GM19025 (cell line): ENCODE measurements around the gene NRXN3.
"Not testable (repeated sequence)": the region's sequence is repeated elsewhere in the genome, so short reads cannot be mapped to it uniquely, and the experiment has no call there.

Source experiments
- ATAC-seq: cut with Tn5 transposase; IDR thresholded peaks from one replicate; pipeline ENCODE4 v1.9.1; 2021; ENCODE audit warnings: mild to moderate bottlenecking, low read depth, moderate library complexity; ENCODE audit not compliant: unreplicated experiment

The NRXN3 gene

DNA sequence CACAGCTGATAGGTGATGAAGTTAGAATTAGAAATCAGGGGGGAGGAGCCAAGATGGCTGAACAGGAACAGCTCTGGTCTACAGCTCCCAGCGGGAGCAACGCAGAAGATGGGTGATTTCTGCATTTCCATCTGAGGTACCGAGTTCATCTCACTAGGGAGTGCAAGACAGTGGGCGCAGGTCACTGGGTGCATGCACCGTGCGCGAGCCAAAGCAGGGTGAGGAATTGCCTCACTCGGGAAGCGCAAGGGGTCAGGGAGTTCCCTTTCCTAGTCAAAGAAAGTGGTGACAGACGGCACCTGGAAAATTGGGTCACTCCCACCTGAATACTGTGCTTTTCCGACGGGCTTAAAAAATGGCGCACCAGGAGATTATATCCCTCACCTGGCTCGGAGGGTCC lies 1597.5 kb downstream of the NRXN3 start:
- not testable (repeated sequence) for ATAC-seq

DNA sequence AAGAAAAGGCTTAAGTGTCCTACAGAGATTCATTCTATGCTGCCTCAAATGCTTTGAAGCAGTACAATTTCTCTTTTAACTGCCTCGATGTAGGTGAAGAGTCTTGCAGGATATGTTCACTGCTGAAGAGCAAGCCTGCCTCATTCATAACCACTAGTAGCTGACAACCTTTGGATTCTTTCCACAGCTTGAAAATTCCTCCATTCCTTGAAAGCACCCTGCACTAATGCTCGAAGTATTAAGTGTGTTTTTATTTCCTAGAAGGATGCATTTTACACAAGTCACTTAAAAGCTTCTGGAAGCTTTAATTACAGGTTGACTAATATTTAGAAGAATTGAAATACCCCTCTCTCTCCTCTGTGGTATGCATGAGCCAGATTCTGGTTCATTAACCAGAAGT lies 1611.7 kb downstream of the NRXN3 start:
- ATAC-seq: no peak

GRCh38 chr14:79783041-79783440 lies 1612.9 kb downstream of the NRXN3 start:
- ATAC-seq: no peak

GRCh38 chr14:79786522-79786921 lies 1616.3 kb downstream of the NRXN3 start:
- no peak for ATAC-seq

GRCh38 chr14:79788346-79788745 lies 1618.2 kb downstream of the NRXN3 start:
- ATAC-seq: no peak

DNA sequence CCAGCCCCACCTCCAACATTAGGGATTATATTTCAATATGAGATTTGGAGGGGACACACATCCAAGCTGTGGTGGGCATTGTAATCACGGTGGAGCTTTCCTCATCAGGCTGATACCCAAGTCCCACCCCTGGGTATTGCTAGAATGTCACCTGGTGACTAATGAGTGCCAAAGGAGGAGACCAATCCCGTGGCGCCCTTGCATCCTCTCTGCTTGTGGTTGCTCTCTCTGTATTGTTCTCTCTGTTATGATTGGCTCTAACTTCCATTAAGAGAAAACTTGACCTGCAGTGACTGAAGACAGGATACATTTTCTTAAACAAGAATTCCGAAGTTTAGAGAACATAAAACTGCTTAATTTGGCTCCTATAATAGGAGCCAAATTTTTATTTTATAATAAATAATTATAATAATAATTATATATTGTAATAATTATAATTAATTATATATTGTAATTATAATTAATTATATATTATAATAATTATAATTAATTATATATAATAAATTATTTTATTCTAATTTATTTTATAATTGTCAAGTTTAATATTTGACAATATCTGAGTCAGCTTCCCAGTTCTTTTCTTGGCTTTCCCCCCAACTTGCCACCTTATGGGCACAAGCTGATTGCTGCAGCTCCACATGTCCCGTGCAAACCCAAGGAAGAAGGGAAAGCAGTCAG lies 1621.0 kb downstream of the NRXN3 start:
- no peak for ATAC-seq

GRCh38 chr14:79802093-79802492 lies 1631.9 kb downstream of the NRXN3 start:
- no peak for ATAC-seq

GRCh38 chr14:79805636-79806035 lies 1635.5 kb downstream of the NRXN3 start:
- ATAC-seq: no peak

- ATAC-seq: no peak
Measured at GRCh38 chr14:79809849-79810612, 1639.9 kb downstream of the NRXN3 start.

GRCh38 chr14:79820866-79821535 lies 1650.8 kb downstream of the NRXN3 start:
- ATAC-seq: no peak

DNA sequence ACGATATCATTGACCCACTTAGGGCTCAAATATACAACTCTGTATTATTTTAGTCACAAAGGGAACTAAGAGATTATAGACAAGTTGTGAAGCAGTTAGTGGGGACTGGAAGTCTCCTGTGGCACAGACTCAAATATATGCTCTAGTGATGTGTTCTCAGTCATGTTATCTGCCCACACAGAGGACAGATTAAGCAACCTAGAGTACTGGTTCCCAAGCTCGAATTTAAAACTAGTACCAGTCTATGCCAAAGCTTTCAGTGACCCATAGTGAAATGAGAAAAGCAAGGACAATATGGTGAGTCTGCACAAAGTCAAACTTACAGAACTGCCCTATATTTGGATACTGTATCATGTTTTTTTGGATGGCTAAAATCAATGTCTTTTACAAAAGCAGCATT lies 1651.9 kb downstream of the NRXN3 start:
- ATAC-seq: no peak

DNA sequence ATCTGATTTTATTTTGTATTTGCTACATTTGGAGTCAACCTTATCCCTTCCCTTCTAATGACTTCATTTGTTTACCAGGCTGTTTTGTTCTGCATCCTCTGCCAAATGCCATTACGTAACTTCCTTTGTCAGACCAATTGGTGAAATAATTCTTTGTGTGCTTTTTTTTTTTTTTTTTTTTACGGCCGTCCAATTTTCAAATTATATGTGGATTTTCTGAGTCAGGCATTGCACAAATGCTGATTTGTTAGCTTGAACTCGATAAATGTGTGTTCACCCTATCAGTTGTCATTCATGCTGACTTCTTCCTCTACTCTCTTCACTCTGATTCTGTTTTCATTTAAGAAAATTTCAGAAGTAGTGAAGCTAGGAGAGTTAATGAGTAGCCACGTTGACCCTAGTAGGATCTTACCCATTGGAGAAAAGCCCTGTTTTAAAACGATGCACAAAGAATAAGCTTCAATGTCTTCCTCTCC lies 1654.9 kb downstream of the NRXN3 start:
- no peak for ATAC-seq

- ATAC-seq: no peak
Measured at GRCh38 chr14:79826362-79826761, 1656.2 kb downstream of the NRXN3 start.

- ATAC-seq: no peak
Measured at GRCh38 chr14:79829405-79830166, 1659.4 kb downstream of the NRXN3 start.

DNA sequence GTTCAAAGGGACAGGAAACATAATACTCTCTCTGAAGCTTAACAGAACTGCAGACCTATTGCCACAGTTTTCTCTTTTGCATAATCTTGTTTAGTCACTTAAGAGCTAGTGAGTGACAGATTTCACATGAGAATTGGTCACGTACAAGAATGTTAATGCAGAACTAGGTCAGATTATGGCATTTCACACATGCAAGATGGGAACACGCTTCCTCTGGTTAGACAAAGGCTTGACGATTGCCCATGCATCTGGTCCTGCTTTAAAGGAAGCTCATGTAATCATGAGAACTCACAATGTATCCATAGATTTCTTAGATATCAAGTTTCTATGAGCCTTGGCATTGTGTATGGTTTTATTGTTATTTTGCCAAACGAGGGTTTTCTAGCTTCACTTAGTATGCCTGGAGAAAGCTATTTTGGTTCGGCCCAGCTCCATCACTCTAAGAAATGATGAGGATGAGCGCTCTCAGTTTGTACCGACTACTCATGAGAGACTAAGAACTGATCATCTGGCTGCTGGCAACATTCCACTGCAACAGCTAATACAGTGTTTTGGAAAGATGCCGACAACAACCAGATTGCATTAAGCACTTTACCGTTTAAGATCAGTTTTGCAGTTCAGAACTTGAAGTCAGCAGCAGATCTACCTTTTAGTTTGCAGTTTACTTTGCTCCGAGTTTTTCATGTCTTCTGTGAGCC lies 1661.2 kb downstream of the NRXN3 start:
- ATAC-seq: no peak

- no peak for ATAC-seq
Measured at GRCh38 chr14:79833781-79834180, 1663.6 kb downstream of the NRXN3 start.

DNA sequence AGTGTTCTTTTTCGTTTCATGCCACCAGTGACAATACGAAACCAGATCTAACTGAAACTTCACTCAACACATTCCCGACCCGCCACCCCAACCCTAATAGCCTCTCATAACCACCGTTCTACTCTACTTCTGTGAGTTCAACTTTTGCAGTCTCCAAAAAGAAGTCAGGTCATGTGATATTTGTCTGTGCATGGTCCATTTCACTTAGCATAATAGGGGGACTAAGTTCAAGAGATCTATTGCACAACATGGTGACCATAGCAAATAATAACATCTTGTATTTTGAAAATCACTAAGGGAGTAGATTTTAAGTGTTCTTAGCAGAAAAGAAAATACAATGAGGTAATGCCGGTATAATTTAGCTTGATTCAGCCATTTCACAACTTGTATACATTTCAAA lies 1664.7 kb downstream of the NRXN3 start:
- ATAC-seq: no peak

DNA sequence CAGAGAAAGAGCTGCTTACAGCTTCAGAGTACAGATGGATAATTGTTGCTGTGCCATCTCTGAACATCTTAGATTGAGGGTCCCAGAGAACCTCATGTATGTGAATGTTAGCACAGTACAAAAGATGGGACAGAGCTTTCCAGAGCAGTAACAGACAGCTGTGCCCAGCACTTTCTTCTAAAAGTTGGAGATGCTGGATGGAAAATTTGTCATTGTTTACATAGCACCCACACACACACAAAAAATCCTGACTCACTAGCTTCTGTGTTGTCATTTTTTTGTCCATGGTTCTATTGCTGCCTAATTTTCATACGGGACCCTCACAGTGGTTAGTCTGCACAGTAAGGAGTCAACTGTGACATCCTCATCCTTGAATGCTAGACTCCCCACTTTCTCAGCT lies 1666.4 kb downstream of the NRXN3 start:
- ATAC-seq: no peak

DNA sequence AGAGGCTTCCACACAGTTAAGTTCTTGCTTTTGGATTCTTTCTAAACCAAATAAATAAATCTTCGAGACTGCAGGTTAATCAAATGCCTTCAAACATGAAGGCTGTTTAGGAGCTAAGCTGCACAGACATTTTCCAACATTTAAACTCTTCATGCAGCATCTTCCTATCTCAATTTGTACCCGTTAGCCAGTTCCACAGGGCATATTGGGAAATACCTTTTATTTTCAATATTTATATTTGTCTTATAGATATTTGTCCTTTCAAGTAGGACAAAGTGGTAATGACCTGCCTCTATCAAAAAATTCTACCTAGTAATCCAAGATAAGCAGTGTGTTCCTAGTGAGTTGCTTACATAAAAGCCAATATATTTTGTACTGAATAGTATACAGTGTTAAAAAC lies 1667.5 kb downstream of the NRXN3 start:
- ATAC-seq: no peak

- no peak for ATAC-seq
Measured at GRCh38 chr14:79840103-79840502, 1669.9 kb downstream of the NRXN3 start.
